ACC112 (cell line): Measurements from ENCODE around the gene SPA17.

ENCODE experiments used
- H2AFZ ChIP-seq: fragments of 200-600 bp; sonication (generic); one replicate; pipeline ENCODE4 v1.6.0; 2017; ENCODE audit warnings: antibody characterized with exemption, low read length; ENCODE audit not compliant: unreplicated experiment
- H3K27ac ChIP-seq: fragments of 200-600 bp; sonication (generic); 2 replicates; pipeline ENCODE4 v1.5.1; 2014; ENCODE audit warnings: low read depth, mild to moderate bottlenecking, antibody characterized with exemption, low read length, moderate library complexity
- H3K27me3 ChIP-seq: fragments of 200-600 bp; sonication (generic); 2 replicates; pipeline ENCODE4 v1.6.1; 2014; ENCODE audit warnings: mild to moderate bottlenecking, antibody characterized with exemption, low read length, moderate library complexity, mixed read lengths; ENCODE audit not compliant: insufficient read depth
- H3K36me3 ChIP-seq: fragments of 200-600 bp; sonication (generic); 2 replicates; pipeline ENCODE4 v1.6.1; 2016; ENCODE audit warnings: mild to moderate bottlenecking, antibody characterized with exemption, low read length, moderate library complexity, mixed read lengths; ENCODE audit not compliant: insufficient read depth
- H3K4me1 ChIP-seq: fragments of 200-600 bp; sonication (generic); one replicate; pipeline ENCODE4 v1.6.1; 2016; ENCODE audit warnings: low read length, mixed read lengths; ENCODE audit not compliant: insufficient read depth, unreplicated experiment, control insufficient read depth
- H3K4me3 ChIP-seq: fragments of 200-600 bp; sonication (generic); 2 replicates; pipeline ENCODE4 v1.5.1; 2014; ENCODE audit warnings: mild to moderate bottlenecking, low read depth, low read length
- H3K79me2 ChIP-seq: fragments of 200-600 bp; sonication (generic); one replicate; pipeline ENCODE4 v1.6.0; 2016; ENCODE audit warnings: low read length; ENCODE audit not compliant: control insufficient read depth, unreplicated experiment, insufficient read depth

SPA17 gene

DNA sequence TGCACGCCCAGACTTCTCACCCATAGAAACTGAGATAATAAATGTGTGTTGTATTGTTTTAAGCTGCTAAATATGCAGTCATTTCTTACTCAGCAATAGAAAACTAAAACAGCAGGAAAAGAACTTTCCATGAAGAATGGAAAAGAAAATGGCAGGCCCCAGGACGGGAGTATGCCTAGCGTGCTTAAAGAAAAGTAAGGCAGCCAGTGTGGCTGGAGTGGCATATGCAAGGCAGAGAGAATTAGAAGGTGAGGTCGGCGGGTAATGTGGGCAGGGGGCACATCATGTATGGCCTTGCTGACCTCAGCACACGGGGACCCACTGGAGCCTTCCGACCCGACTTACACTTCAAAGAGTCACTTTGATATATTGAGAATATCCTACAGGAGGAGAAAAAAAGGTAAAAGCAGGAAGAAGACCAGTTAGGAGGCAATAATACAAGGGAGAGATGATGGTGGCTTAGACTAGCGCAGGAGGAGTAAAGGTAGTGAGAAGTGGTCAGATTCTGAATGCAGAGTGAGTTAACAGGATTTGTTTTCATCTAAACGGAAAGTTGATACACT is 30.6 kb upstream of the SPA17 start:
- Histone ChIP-seq H3K4me1 (peaks cover 19% of the 10 kb centered on the region), H3K79me2 (no peaks in the 10 kb centered on the region), H3K4me3 (no peak overlapping the region), H3K27ac (peak overlapping the region; percentile 65), H2AFZ (peak overlapping the region; percentile 32), H3K27me3 (no peaks in the 10 kb centered on the region), H3K36me3 (peaks cover 5% of the 10 kb centered on the region; the same call in 1 of the 2 replicates)

- no peaks in the 10 kb centered on the region for H3K79me2 ChIP-seq
- peak overlapping the region; percentile 65 for H3K27ac ChIP-seq
- peaks cover 5% of the 10 kb centered on the region; the same call in 1 of the 2 replicates for H3K36me3 ChIP-seq
- H2AFZ ChIP-seq: peak overlapping the region; percentile 32
- no peaks in the 10 kb centered on the region for H3K27me3 ChIP-seq
- H3K4me1 ChIP-seq: peaks cover 19% of the 10 kb centered on the region
- H3K4me3 ChIP-seq: no peak overlapping the region
Observed at GRCh38 chr11:124643605-124644425, 29.9 kb upstream of the SPA17 start.

GRCh38 chr11:124644426-124645280 is 29.1 kb upstream of the SPA17 start:
- H2AFZ ChIP-seq: peak overlapping the region; percentile 86
- H3K27ac ChIP-seq: peak overlapping the region; percentile 65
- peak overlapping the region; percentile 57 for H3K4me3 ChIP-seq
- peaks cover 19% of the 10 kb centered on the region for H3K4me1 ChIP-seq
- no peaks in the 10 kb centered on the region for H3K36me3 ChIP-seq
- no peaks in the 10 kb centered on the region for H3K79me2 ChIP-seq
- H3K27me3 ChIP-seq: no peaks in the 10 kb centered on the region

GRCh38 chr11:124646148-124646547 is 27.6 kb upstream of the SPA17 start:
- H3K27ac ChIP-seq: no peak overlapping the region
- H2AFZ ChIP-seq: no peak overlapping the region
- no peaks in the 10 kb centered on the region for H3K27me3 ChIP-seq
- H3K4me1 ChIP-seq: peaks cover 19% of the 10 kb centered on the region
- no peaks in the 10 kb centered on the region for H3K79me2 ChIP-seq
- H3K36me3 ChIP-seq: no peaks in the 10 kb centered on the region
- H3K4me3 ChIP-seq: no peak overlapping the region

DNA sequence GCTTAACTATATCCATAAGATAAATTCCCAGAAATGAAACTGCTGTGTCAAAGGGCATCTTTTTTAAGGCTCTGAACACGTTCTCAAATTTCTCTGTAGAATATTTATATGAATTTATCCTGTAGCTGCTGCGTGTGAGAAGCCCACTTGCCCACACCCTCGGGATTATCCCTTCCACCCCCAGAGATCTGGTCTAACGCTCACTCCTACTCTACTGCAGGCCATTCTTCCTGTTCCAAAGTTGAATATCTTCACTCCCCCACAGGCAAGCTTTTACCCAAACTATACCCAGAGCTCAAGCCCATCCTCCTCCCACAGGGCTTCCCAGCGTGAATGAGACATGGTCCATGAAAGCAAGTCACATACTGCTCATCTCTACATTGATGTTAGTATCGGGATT is 25.1 kb upstream of the SPA17 start:
- Histone ChIP-seq H3K79me2 (no peaks in the 10 kb centered on the region), H3K36me3 (no peaks in the 10 kb centered on the region), H2AFZ (no peak overlapping the region), H3K27ac (no peak overlapping the region), H3K4me1 (peaks cover 11% of the 10 kb centered on the region), H3K27me3 (no peaks in the 10 kb centered on the region), H3K4me3 (no peak overlapping the region)

DNA sequence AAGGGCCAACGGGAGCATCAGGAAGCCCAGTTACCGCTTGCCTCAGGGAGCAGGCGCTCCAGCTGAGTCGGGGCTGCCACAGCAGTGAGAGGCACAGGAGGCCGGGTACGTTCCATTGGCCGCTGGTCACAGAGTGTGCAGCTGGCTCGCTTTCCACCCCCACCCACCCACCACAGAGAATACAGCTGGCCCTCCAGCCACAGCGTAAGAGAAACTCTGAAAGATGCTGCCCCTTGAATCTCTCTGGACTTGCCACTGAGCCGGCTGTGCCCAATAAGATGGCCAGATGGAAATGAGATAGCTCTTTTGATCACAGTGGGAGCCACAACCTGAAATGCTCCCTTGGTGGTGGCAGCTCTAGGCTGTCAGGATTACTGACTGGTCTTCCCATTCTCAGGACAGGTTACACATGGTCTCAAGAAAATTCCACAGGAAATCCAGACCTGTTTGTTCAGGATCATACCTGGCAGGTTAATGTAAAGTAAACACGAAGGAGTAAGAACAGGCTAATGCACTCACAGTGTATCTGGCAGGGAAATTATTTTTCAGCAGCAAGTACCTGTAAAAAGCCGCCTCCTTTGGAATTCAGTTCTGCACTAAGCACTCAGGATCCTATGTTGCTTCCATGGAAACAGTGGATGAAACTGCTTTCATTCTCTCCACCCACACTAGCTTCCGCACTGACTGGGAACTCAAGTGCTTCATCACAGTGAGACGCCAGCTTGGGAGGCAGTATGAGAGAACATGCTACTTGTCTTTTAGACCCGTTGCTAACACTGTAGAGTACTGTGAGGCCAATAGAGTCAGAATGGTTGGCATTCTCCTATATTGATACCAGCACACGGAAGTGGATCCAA is 16.7 kb upstream of the SPA17 start:
- no peaks in the 10 kb centered on the region for H3K27me3 ChIP-seq
- H3K4me3 ChIP-seq: no peak overlapping the region
- H3K4me1 ChIP-seq: no peaks in the 10 kb centered on the region
- H3K79me2 ChIP-seq: no peaks in the 10 kb centered on the region
- no peak overlapping the region for H3K27ac ChIP-seq
- H2AFZ ChIP-seq: no peak overlapping the region
- H3K36me3 ChIP-seq: no peaks in the 10 kb centered on the region

- Histone ChIP-seq H3K4me3 (no peak overlapping the region), H3K36me3 (no peaks in the 10 kb centered on the region), H2AFZ (no peak overlapping the region), H3K27me3 (no peaks in the 10 kb centered on the region), H3K27ac (no peak overlapping the region), H3K4me1 (no peaks in the 10 kb centered on the region), H3K79me2 (no peaks in the 10 kb centered on the region)
Observed at GRCh38 chr11:124657904-124658303, 15.8 kb upstream of the SPA17 start.

GRCh38 chr11:124658501-124658900 is 15.2 kb upstream of the SPA17 start:
- no peak overlapping the region for H3K4me3 ChIP-seq
- no peaks in the 10 kb centered on the region for H3K27me3 ChIP-seq
- no peaks in the 10 kb centered on the region for H3K4me1 ChIP-seq
- H2AFZ ChIP-seq: no peak overlapping the region
- H3K27ac ChIP-seq: no peak overlapping the region
- no peaks in the 10 kb centered on the region for H3K79me2 ChIP-seq
- no peaks in the 10 kb centered on the region for H3K36me3 ChIP-seq

- no peaks in the 10 kb centered on the region for H3K36me3 ChIP-seq
- no peak overlapping the region for H3K4me3 ChIP-seq
- H3K4me1 ChIP-seq: no peaks in the 10 kb centered on the region
- H3K27ac ChIP-seq: no peak overlapping the region
- no peaks in the 10 kb centered on the region for H3K79me2 ChIP-seq
- no peaks in the 10 kb centered on the region for H3K27me3 ChIP-seq
- no peak overlapping the region for H2AFZ ChIP-seq
Observed at GRCh38 chr11:124658986-124659385, 14.7 kb upstream of the SPA17 start.

DNA sequence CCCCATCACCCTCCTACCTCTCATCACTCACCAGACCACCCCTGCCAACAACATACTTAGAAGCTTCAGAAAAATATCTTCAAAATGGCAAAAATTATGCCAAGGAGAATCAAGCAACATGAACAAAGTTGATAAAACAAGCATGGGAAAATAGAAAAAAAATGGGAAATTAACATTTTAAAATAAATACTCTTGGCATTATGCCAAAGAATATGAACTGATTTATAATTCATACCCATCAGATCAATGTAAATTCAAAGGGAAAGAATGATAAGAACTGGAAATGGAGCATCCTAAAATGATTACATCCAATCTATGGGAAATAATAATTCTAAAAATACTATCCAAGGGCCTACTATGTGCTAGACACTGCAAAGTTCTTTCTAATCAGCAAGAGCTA is 12.2 kb upstream of the SPA17 start:
- Histone ChIP-seq H3K27ac (no peak overlapping the region), H3K36me3 (no peaks in the 10 kb centered on the region), H3K27me3 (no peaks in the 10 kb centered on the region), H2AFZ (no peak overlapping the region), H3K4me1 (no peaks in the 10 kb centered on the region), H3K79me2 (no peaks in the 10 kb centered on the region), H3K4me3 (no peak overlapping the region)
